NCI-H187 (cell line): Measurements from ENCODE around the gene WNT8B.

Source experiments
- DNase-seq, 2 experiments: peaks; one replicate each; lab custom pipeline; 2025; lab: John Stamatoyannopoulos, UW

The WNT8B gene, protein sequence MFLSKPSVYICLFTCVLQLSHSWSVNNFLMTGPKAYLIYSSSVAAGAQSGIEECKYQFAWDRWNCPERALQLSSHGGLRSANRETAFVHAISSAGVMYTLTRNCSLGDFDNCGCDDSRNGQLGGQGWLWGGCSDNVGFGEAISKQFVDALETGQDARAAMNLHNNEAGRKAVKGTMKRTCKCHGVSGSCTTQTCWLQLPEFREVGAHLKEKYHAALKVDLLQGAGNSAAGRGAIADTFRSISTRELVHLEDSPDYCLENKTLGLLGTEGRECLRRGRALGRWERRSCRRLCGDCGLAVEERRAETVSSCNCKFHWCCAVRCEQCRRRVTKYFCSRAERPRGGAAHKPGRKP

DNA sequence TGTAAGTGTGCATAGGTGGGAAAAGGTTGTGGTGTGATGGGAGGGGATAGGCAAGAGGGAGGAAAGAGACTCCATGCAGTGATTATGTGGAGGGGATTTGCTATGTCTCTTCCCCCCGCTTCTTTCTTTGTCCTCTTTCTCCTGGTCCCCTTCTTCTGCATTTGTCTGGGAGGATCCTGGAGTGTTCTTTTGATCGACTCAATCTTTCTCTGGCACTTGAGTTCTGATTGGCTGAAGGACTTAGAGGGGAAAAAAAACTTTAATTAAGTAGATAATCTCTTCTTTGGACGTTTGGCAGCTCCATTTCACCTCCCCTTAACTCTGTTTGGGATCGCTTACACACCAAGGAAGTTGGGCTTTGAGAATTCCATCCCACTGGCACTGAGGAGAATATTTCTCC, at the start of gene WNT8B:
TSS of gene WNT8B (plus strand) at position 301 of the 400 bp plus-strand sequence. CDS start 160 bp downstream, outside the sequence.
- no peak for DNase-seq

GRCh38 chr10:100413173-100413572, 49.6 kb upstream of the WNT8B start:
- no peak for DNase-seq

DNA sequence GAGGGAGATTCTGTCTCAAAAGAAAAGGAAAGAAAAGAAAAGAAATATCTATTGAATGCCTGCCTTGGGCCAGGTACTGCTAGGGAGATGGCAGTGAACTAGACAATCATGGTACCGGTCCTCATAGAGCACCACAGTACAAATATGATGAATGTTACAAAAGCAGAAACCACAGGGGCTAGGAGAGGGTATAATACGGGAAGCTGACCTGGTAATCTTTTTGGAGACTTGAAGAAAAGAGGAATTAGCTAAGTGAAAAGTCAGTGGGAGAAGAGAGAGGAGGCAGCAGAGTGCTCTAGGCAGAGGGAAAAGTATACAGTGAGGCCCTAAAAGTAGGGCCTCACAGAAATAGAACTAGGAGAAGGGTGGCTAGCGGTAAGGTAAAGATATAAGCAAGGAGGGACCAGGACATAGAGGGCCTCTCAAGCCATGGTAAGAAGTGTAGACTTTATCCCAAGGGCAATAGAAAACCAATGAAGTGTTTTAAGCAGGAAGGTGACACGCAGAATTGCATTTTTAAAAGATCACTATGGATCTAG, 42.8 kb upstream of the WNT8B start:
- DNase-seq, result no peak

GRCh38 chr10:100427374-100427773, 35.4 kb upstream of the WNT8B start:
- no peak for DNase-seq

DNA sequence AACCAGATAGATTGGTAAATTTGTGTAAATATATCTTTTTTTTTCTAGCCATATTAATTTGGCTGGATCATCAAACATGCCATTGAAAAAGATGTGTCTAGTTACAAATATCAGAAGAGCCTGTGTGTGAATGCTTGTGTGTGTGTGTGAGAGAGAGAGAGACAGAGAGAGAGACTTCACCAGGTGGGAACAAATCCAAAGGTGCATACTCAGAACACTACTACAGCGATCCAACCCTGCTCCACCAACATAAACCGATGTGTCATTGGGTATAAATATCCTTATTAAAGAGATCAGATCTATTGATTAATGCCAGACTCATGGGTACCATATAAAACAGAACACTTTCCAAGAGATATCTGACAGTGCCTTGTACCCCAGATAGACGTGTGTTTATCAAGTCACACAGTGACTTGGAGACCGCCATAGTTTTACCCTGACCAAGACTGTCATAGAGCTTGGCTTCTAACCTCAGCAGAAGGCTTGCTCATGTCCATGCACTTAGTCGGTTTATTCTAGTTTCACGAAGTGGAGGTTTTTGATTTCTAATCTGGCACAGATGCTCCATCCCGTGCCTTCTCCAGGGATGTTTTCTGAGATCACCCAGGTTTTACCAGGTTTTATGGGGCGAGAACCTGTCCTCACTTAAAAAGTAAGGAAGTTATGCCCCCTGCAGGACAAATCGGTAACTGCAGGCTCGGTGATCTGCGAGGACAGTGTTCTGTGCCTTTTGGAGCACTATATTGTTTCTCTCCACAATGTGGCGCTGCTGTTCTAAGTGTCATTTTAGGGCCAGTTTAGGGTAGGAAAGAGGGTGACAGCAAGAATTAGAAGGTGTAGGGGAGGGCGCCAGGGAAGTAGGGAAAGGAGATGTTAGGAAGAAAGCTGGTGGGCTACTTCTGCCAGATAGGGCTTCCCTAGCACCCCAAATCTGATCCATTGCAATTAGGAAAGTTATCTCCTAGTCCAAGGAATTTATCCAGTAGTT, 29.3 kb upstream of the WNT8B start:
- peak; percentile 71 to 86 for DNase-seq

GRCh38 chr10:100436255-100436654, 26.6 kb upstream of the WNT8B start:
- no peak for DNase-seq

DNA sequence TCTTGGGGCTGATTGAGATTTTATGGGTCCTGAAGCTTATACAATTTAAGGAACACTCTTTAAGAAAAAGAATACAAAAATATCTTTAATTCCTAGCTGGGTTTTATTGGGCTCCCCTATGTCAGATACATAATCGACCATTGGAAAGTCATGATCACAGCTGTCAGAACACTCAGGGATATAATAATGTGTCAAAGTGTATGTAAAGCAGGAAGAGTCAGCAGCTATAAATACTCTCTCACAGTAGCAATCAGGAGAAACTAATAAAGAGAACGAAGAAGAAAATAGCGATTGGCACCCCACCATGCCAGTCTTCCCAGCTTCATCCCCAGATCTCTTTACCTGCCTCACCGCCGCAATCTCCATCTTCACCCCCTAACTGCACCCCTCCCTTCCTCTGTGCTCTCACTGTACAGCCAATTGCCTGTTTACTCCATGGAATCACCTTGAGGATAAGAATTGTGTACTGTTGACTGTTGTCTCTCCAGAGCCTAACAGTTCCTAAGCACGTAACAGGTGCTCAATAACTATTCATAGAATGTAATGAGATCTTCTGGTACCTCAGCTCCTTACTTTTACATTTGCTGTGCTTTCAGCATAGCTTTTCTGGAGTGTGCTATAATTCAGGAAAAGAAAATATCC, 24.0 kb upstream of the WNT8B start:
- DNase-seq, result no peak

GRCh38 chr10:100442548-100442947, 20.3 kb upstream of the WNT8B start:
- DNase-seq, result no peak

DNA sequence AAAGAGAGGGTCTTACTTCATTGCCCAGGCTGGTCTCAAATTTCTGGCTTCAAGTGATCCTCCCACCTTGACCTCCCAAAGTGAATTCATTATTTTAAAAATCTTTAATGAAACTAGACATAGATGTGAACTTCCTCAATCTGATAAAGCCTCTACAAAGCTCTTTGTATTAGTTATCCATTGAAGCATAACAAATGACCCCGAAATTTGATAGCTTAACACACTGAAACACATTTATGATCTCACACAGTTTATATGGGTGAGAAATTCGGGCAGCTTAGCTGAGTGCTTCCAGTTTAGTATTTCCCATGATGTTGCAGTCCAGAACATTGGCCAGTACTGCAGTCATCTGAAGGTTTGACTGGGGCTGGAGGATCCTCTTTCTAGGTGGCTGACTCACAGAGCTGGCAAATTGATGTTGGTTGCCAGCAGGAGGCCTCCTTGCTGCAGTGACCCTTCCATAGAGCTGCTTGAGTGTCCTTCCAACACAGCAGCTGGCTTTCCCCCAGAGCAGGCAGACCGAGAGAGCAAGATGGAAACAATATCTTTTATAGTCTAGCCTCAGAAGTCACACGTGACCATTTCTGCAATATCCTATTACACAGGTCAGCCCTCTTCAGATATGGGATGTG, 16.6 kb upstream of the WNT8B start:
- no peak for DNase-seq

GRCh38 chr10:100447663-100448062, 15.1 kb upstream of the WNT8B start:
- DNase-seq, result no peak

DNA sequence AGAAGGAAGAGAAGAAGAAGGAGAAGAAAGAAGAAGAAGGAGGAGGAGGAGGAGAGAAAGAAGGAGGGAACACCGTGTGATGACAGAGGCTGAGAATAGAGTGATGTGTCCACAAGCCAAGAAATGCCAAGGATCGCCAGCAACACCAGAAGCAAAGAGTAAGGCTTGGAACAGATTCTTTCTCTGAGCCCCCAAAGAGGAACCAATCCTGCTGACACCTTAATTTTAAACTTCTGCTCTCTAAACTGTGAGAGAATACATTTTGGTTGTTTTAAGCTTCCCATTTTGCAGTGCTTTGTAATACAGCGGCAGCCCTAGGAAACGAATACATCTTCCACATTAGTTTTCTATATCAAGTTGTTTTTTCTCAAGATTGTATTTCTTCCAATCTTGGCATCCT, 13.9 kb upstream of the WNT8B start:
- no peak for DNase-seq

DNA sequence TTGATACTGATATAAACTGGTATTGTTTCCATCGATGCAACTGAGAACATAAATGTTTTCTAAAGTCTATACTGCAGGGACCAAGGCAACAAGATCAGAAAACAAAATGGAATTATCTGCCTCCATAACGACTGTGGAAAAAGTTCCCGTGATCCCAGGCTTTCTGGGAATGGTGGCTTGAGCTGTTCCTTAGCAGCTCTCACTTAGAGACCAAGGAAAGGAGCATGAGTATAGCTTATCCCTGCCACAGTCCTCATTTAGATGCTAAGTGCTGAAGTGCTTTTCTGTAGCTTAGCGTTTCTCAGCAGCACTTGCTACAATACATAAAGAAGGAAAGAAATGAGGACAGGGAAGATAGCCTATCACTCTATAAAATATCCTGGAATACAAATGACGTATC, 5.5 kb downstream of the WNT8B start:
- DNase-seq, result no peak

- DNase-seq, result no peak
Measured at GRCh38 chr10:100468978-100469377, 6.2 kb downstream of the WNT8B start.

DNA sequence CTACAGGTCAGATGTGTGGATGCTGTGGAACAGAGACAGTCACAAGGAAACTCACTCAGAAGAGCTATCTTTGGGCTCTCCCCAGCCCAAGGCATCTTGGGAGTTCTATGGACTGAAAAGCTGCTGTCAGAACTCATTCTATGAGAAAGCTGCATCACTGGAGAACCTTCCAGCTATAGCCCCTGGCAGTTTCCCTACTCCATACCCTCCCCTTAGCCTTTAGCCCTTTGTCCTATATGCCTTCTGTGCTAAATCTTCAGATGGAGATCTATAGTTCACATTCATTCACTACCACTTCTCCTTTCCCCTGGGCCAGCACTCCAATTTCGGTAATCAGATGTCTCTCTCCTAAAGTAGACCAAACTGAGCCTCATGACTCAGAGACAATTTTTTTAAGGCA, 6.9 kb downstream of the WNT8B start:
- no peak for DNase-seq

DNA sequence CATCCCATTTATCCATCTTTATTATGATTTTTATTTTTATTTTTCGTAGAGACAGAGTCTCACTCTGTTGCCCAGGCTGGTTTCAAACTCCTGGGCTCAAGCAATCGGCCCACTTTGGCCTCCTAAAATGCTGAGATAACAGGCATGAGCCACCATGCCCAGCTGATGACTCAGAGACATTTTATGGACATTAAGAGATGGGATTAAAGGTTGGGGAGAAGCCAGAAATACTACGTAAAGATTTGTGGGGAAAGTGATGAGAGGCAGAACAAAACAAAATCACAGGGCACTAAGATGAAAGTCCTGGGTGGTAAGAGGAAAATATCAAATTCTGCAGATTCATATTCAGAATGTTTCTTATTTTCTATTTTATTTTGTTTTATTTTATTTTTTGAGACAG, 7.6 kb downstream of the WNT8B start:
- DNase-seq, result no peak

DNA sequence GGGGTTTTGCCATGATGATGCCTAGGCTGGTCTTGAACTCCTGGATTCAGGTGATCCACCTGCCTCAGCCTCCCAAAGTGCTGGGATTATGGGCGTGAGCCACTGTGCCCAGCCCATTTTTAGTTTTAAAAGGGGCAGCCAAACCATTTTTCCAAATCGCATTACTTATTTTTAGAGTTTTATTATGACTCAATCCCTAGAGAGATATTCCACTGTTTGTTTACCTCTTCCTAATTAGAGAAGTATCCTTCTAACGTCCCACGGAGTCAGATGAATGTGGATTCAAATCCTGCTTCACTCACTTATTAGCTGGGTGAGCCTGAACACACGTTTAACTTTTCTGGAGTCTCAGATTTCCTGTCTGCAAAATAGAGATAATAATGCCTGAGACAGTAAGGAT, 15.2 kb downstream of the WNT8B start:
- DNase-seq, result no peak

DNA sequence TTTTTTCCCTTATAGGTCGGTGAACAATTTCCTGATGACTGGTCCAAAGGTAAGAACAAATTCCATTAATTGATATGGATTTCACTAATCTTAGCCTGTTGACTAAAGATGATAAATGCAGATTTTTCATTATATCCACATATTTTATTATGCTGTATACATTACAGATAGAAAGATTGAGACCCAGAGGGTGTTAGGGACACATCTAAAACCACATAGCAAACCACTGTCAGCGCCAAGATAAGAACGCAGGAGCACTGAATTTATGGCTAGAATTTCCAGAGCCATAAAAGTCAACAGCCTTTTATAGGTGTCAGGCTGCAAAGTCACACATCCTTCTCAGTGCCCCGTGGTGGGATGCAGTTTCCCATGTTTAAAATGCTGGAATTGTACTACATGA, 16.2 kb downstream of the WNT8B start:
- DNase-seq, result no peak

DNA sequence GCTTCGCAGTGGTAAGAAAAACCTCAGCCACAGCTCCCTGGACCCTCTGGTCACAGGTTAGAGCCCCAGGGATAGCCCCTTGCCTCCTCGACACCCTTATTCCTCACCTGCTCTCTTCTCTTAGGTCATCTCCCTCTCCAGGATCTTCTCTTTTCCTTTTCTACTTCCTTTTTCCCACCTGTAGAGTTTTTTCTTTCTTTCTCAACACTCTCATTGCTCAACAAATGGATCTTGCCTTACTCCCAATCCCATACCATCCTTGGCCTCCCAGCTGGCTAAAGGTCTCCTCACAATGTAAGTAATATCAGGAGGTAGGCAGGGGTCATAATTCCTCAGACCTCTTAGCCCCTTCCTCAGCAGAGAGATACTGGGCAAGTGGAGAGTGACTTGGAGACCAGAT, 17.2 kb downstream of the WNT8B start:
- DNase-seq, result no peak

DNA sequence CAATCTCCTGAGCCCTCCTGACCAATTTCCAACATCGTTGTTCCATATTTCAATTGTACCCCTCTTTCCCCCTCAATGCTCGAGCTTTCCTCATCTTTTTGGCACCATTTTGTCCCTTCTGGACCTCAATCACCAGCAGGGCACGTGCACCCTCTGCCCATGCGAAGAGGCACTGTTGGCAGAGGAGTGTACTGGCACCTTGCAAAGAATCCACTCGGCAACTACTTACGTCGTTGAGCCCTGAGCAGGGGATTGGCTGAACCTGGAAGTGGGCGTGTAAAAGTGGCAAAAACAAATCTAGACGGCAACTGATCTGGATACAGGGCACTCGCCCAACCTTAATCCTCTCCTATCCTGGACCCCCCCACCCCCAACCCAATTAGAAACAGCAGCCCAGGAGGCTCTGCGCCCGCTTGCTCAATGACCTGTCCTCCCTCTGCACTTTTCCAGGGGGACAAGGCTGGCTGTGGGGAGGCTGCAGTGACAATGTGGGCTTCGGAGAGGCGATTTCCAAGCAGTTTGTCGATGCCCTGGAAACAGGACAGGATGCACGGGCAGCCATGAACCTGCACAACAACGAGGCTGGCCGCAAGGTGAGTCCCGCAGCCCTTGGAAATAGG, 18.8 kb downstream of the WNT8B start:
- DNase-seq, result peak; percentile 10 to 47

- DNase-seq, result no peak
Measured at GRCh38 chr10:100482181-100482833, 19.5 kb downstream of the WNT8B start.

- no peak for DNase-seq
Measured at GRCh38 chr10:100482834-100483185, 20.0 kb downstream of the WNT8B start.
